B cell (primary cell): ENCODE data around the gene SST. TPM values are rescaled to one million over a fixed set of nuclear protein-coding genes. Genes with fewer than 3 reads are reported as not detected.

Source experiments
- ATAC-seq: fragments of 200-7000 bp; cut with Tn5 transposase; one replicate; pipeline ENCODE4 v1.10.0; 2021; ENCODE audit warnings: low read depth, mild to moderate bottlenecking, moderate number of reproducible peaks, moderate library complexity
- CTCF ChIA-PET: fragments of 350-600 bp; sonication (Branson Sonifier 250); formaldehyde crosslinking; loops from one replicate; lab custom pipeline; 2021; ENCODE audit warnings: antibody characterized with exemption, inconsistent platforms; lab: Charles Lee
- POLR2A ChIA-PET: fragments of 350-600 bp; sonication (Branson Sonifier 250); formaldehyde crosslinking; loops from one replicate; lab custom pipeline; 2021; ENCODE audit warnings: antibody characterized with exemption; lab: Charles Lee
- DNase-seq: peaks from one replicate; pipeline ENCODE4 v3.0.0; 2013
- H2AFZ ChIP-seq: 2 replicates; pipeline ENCODE4 v1.6.1; 2012; ENCODE audit warnings: mild to moderate bottlenecking, low read depth, low read length; ENCODE audit not compliant: insufficient read depth, poor library complexity, severe bottlenecking
- H3K27ac ChIP-seq, 2 donors: 1 replicate in 1 of 2; 2 replicates in 1 of 2; pipeline ENCODE4 v1.5.1; 2012 to 2013; ENCODE audit warnings: low read length in 2 of 2, mild to moderate bottlenecking in 2 of 2, moderate library complexity in 1 of 2
- H3K27me3 ChIP-seq, 4 experiments: fragments of 200-600 bp in 1 of 4; sonication (generic) in 1 of 4; replicated peaks in 1 of 4; 1 replicate in 2 of 4; 2 replicates in 2 of 4; pipeline versions ENCODE4 v1.6.1 to v1.7.0; 2013 to 2016; ENCODE audit warnings: low read length in 3 of 4, mild to moderate bottlenecking in 2 of 4, mixed read lengths in 1 of 4, moderate library complexity in 1 of 4; ENCODE audit not compliant: insufficient read depth in 4 of 4, control insufficient read depth in 3 of 4; ENCODE audit errors: control extremely low read depth in 1 of 4
- H3K36me3 ChIP-seq, 2 experiments: replicated peaks in 1 of 2; 1 replicate in 1 of 2; 2 replicates in 1 of 2; pipeline versions ENCODE4 v1.6.1 to v1.7.1; 2013; ENCODE audit warnings: low read length in 1 of 2; ENCODE audit not compliant: insufficient read depth in 2 of 2, control insufficient read depth in 1 of 2; ENCODE audit errors: control extremely low read depth in 1 of 2, extremely low read depth in 1 of 2
- H3K4me1 ChIP-seq, 2 donors: fragments of 200-600 bp in 1 of 2; sonication (generic) in 1 of 2; 1 replicate in 1 of 2; 2 replicates in 1 of 2; pipeline versions ENCODE4 v1.5.1 to v1.6.1; 2013 to 2017; ENCODE audit warnings: low read length in 2 of 2; ENCODE audit not compliant: control insufficient read depth in 2 of 2, insufficient read depth in 2 of 2
- H3K4me2 ChIP-seq: replicated peaks from 2 replicates; pipeline ENCODE3; 2012; ENCODE audit warnings: mild to moderate bottlenecking, low read depth, low read length; ENCODE audit not compliant: poor library complexity, severe bottlenecking
- H3K4me3 ChIP-seq, 5 experiments: fragments of 200-600 bp in 1 of 5; sonication (generic) in 1 of 5; 1 replicate in 3 of 5; 2 replicates in 2 of 5; pipeline versions ENCODE4 v1.5.1 to v1.7.0; 2011 to 2016; ENCODE audit warnings: low read length in 4 of 5, mild to moderate bottlenecking in 4 of 5, low read depth in 2 of 5, control low read depth in 1 of 5, moderate library complexity in 1 of 5; ENCODE audit not compliant: insufficient read depth in 1 of 5; ENCODE audit errors: control extremely low read depth in 1 of 5, extremely low read depth in 1 of 5
- H3K79me2 ChIP-seq: fragments of 200-600 bp; sonication (generic); one replicate; pipeline ENCODE4 v1.6.0; 2016; ENCODE audit warnings: low read length; ENCODE audit not compliant: control insufficient read depth, insufficient read depth
- H3K9ac ChIP-seq: fragments of 200-600 bp; sonication (generic); 2 replicates; pipeline ENCODE4 v1.6.1; 2017; ENCODE audit warnings: mild to moderate bottlenecking, low read length, moderate library complexity
- H3K9me3 ChIP-seq, 3 donors: one replicate each; pipeline versions ENCODE4 v1.6.1 to v1.7.1; 2013; ENCODE audit warnings: low read length in 2 of 3; ENCODE audit not compliant: control insufficient read depth in 2 of 3, insufficient read depth in 1 of 3; ENCODE audit errors: control extremely low read depth in 1 of 3
- H4K20me1 ChIP-seq: 2 replicates; pipeline ENCODE4 v1.6.0; 2012; ENCODE audit warnings: mild to moderate bottlenecking, low read length; ENCODE audit not compliant: insufficient read depth, control insufficient read depth, poor library complexity, severe bottlenecking
- H3K27ac Mint-ChIP-seq: one replicate; pipeline ENCODE4 v1.8.0; 2021; ENCODE audit warnings: mixed read lengths
- H3K27me3 Mint-ChIP-seq: one replicate; pipeline ENCODE4 v1.8.0; 2021; ENCODE audit warnings: mixed read lengths
- H3K4me1 Mint-ChIP-seq: one replicate; pipeline ENCODE4 v1.8.0; 2021; ENCODE audit warnings: mixed read lengths
- H3K4me3 Mint-ChIP-seq: one replicate; pipeline ENCODE4 v1.8.0; 2021; ENCODE audit warnings: mixed read lengths
- H3K9me3 Mint-ChIP-seq: one replicate; pipeline ENCODE4 v1.8.0; 2022; ENCODE audit warnings: mixed read lengths; ENCODE audit not compliant: insufficient read depth
- EZH2 ChIP-seq: IDR thresholded peaks from 2 replicates; pipeline ENCODE4 v1.6.1; 2012; ENCODE audit warnings: borderline replicate concordance, low read depth, mild to moderate bottlenecking, moderate library complexity, low read length; ENCODE audit not compliant: insufficient read depth, poor library complexity, severe bottlenecking
- WGBS: methylation state at CpG from one replicate; pipeline ENCODE4 v1.1.5; 2013; ENCODE audit warnings: missing lambda C conversion rate; ENCODE audit not compliant: insufficient coverage; 5-methylcytosine and 5-hydroxymethylcytosine counted together
- intact Hi-C: fragments of 100-400 bp; cut with micrococcal nuclease; formaldehyde crosslinking; loops from one replicate; pipeline ENCODE4 v1.10.0; 2022
- polyA plus RNA-seq: library from polyadenylated mRNA; depleted of rRNA; stranded (reverse); fragments of >200 nt; gene quantifications from 2 replicates; pipeline ENCODE4 v1.2.3, GENCODE V29; 2012
- total RNA-seq, 2 donors: library from RNA; stranded (reverse); fragments of 120-200 nt in 1 of 2; gene quantifications; 1 replicate in 1 of 2; 2 replicates in 1 of 2; pipeline versions ENCODE4 v1.2.3 to v1.2.4, GENCODE V29; 2013 to 2022
- TF ChIP-seq, protein P1 (sequence below): fragments of 200-600 bp; IDR thresholded peaks from one replicate; pipeline ENCODE4 v1.8.0; 2022; ENCODE audit warnings: antibody characterized with exemption, mild to moderate bottlenecking

Gene SST
- total and polyA plus RNA-seq, 2 donors (not counting 1 experiment from before 2014, with no cell fraction given), result not detected

DNA sequence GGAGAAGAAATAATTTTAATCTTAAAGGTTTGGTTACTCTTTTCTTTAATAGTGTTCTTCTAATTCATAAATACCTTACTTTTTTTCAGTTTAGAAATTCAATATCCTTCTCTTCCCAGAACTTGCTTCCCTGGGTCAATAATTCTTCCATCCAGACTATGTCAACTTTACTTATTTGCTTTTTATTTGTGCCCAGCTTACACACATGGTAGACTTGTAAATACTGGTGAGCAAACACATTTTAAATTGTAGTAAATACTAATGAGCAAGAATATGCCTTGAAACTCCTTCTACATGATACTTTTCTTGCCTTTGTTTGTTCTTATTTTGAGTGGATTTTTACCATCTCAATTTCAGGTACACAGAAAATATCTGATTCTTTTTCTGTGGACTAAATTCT, 33.7 kb downstream of the SST start:
- ATAC-seq (no peak), DNase-seq (no peak)
- Mint-ChIP-seq H3K9me3 (peaks cover 13% of the 10 kb centered on the region), H3K27me3 (peaks cover 48% of the 10 kb centered on the region), H3K4me1 (no peaks in the 10 kb centered on the region), H3K27ac (no peak overlapping the region), H3K4me3 (no peak overlapping the region)
- no peaks in the 10 kb centered on the region for H3K4me1 ChIP-seq
- no peak overlapping the region for H3K4me2 ChIP-seq
- H3K9me3 ChIP-seq, result peaks cover 0 to 13% (median 4%) of the 10 kb centered on the region in 3 donors
- H3K36me3 ChIP-seq, result no peaks in the 10 kb centered on the region
- H3K79me2 ChIP-seq, result no peaks in the 10 kb centered on the region
- no peaks in the 10 kb centered on the region for H4K20me1 ChIP-seq
- H3K27me3 ChIP-seq, result peaks cover 0 to 2% (median 0%) of the 10 kb centered on the region in 4 experiments
- ChIA-PET POLR2A (no interaction called here), CTCF (interaction anchor here (1.3 kb wide), 1 partner anchor 43 kb away, joined by 3 read pairs; no protein-coding TSS in a partner anchor)
- no peak overlapping the region for H3K4me3 ChIP-seq
- intact Hi-C loops, result no loop called here
- H3K9ac ChIP-seq, result no peak overlapping the region
- no peak overlapping the region for H3K27ac ChIP-seq
- no peak for TF ChIP-seq EZH2
- TF ChIP-seq, protein P1, sequence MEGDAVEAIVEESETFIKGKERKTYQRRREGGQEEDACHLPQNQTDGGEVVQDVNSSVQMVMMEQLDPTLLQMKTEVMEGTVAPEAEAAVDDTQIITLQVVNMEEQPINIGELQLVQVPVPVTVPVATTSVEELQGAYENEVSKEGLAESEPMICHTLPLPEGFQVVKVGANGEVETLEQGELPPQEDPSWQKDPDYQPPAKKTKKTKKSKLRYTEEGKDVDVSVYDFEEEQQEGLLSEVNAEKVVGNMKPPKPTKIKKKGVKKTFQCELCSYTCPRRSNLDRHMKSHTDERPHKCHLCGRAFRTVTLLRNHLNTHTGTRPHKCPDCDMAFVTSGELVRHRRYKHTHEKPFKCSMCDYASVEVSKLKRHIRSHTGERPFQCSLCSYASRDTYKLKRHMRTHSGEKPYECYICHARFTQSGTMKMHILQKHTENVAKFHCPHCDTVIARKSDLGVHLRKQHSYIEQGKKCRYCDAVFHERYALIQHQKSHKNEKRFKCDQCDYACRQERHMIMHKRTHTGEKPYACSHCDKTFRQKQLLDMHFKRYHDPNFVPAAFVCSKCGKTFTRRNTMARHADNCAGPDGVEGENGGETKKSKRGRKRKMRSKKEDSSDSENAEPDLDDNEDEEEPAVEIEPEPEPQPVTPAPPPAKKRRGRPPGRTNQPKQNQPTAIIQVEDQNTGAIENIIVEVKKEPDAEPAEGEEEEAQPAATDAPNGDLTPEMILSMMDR, result no peak
- no peak overlapping the region for H2AFZ ChIP-seq

DNA sequence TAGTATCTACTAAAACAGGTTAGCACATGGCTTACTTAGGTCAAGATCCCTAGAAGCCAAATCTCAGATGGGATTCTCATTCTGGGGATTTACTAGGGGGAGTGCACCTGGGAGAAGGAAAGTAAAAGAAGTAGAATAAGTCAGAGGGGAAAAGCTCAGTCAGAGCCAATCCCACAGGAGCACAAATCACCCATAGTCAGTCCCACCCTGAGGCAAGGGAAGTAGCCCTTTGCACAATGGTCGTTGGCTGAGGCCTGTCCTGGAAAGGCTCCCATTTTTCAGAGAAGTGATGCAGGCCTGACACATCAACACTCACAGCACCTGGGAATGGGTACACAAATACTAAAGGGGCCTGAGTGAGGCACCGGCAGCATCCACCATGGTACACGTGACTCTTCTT, 39.8 kb downstream of the SST start:
- Histone ChIP-seq H3K36me3 (no peaks in the 10 kb centered on the region), H3K4me1 (no peaks in the 10 kb centered on the region), H3K27ac (no peak overlapping the region), H4K20me1 (no peaks in the 10 kb centered on the region), H3K79me2 (no peaks in the 10 kb centered on the region), H3K4me3 (no peak overlapping the region), H3K9me3 (peaks cover 0 to 11% (median 4%) of the 10 kb centered on the region in 3 donors), H3K9ac (no peak overlapping the region), H3K27me3 (peaks cover 0 to 2% (median 0%) of the 10 kb centered on the region in 4 experiments), H2AFZ (no peak overlapping the region), H3K4me2 (no peak overlapping the region)
- Mint-ChIP-seq H3K4me1 (no peaks in the 10 kb centered on the region), H3K27ac (no peak overlapping the region), H3K27me3 (peaks cover 32% of the 10 kb centered on the region), H3K9me3 (peaks cover 11% of the 10 kb centered on the region), H3K4me3 (no peak overlapping the region)
- DNase-seq, result no peak
- WGBS, result 81% methylated on average over 2 of the region's 3 CpGs
- CTCF ChIA-PET, result no interaction called here
- TF ChIP-seq, protein P1, result no peak
- TF ChIP-seq EZH2, result no peak
- POLR2A ChIA-PET, result no interaction called here
- intact Hi-C loops, result no loop called here
- no peak for ATAC-seq
